GM19463 (cell line): ENCODE measurements around the gene OGG1.

Source experiments
- ATAC-seq: cut with Tn5 transposase; IDR thresholded peaks from one replicate; pipeline ENCODE4 v1.9.1; 2021; ENCODE audit warnings: mild to moderate bottlenecking, moderate library complexity; ENCODE audit not compliant: unreplicated experiment

OGG1 gene

GRCh38 chr3:9727041-9727595 is 22.6 kb upstream of the OGG1 start:
- ATAC-seq = no peak

DNA sequence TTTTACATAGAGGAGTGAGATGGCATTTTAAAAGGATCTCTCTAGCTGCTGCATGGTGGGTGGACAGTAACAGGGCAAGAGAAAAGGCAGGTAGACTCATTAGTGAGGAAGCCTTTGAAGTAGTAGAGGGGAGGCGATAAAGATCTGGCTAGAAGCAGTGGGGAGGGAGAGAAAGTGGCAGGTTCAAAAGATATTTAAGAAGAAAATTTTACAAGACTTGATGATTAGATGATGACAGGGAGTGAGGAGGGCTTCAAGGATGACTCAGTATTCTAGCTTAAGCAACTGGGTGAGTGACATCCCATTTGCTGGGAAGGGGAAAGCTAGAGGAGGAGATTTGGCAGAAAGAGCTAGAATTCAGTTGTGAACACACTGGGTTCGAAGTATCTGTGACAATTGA is 22.0 kb upstream of the OGG1 start:
- ATAC-seq = no peak

DNA sequence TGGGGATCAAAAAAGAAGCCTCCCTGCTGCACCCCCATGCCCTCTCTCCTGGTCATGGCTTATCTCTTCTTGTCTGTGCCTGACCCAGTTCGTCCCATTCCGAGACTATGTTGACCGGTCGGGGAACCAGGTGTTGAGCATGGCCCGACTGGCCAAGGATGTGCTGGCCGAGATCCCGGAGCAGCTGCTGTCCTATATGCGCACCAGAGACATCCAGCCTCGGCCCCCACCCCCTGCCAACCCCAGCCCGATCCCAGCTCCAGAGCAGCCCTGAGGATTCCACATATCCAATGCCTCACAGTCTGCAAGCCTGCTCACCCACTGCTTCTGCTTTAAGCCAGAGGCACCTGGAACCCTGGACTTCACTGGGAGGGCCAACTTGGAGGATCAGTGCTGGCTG is 20.3 kb upstream of the OGG1 start:
- ATAC-seq = no peak

GRCh38 chr3:9730657-9731205 is 19.0 kb upstream of the OGG1 start:
- peak; percentile 39 for ATAC-seq

DNA sequence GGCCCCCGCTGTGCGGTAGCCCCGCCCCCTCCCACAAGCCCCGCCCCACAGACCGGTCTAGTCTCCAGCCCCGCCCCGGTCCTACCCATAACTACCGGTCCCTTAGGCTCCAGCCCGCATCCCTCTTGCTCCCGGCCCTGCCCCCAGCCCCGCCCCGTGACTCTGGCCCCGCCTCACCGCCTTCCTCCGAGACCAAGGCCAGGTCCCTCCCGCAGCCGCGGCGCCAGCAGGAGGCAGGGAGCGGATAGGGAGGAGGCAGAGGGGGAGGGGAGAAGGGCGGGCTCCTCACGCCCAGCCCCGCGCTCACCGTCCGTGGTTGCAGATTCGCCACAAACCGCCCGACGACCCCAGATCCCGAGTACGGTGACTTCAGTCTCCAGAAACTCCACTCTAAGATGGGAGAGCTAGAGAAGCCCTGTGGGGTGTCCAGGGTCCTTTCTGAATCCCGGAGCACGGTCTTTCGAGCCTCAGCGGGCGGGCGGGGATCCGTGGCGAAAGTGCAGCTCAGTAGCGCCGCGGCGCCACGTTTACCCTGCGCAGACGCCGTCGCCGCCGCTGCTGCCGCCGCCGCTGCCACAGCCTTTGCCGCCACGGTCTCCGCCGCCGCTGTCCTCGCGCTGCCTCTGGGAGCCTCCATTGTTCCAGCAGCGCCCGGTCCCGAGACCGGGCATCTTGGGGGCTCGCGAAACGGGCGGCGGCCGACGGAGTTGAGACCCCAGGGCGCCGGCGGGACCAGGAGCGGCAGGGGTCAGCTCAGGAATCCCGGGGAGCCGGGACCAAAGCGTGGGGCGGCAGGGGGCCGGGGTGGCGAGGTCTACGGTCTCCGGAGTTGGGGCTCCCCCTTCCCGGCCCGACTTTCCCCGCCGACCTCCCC is 18.3 kb upstream of the OGG1 start, which contains the start of gene BRPF1:
Gene BRPF1 (plus strand): TSS at position 530 of the 874 bp plus-strand sequence. CDS start 2,406 bp downstream, outside the sequence.
- ATAC-seq = peak; percentile 97

DNA sequence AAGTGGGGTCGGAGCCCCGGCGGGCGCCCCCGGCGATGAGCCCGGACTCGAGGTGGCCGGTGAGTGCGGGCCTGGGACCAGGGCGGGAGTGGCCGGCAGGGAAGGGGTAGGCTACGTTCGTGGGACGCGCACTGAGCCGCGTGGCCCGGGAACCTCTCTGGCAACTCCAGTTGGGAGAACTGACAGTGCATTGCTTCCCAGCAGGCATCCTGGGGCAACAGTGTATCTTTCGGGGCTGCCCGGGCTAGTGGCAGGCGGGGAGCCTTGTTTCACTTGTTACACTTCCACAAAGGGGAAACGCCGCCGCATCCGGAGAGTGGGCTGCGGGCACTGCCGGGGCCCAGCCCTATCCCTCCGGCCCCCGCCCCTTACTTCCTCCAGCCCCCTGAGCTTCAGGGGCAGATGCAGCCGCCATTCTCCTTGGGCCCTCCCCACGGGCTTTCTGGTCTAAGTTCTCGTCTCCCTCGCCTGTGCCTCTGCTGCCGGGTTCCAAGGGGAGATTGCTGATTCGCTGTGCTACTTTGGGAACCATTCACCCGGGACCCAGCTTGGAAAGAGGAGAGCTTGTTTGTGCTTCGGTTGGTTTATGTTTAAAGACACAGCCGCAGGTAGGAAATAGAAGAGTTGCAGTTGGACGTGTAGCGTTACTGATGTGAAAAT is 17.5 kb upstream of the OGG1 start:
- ATAC-seq = no peak

DNA sequence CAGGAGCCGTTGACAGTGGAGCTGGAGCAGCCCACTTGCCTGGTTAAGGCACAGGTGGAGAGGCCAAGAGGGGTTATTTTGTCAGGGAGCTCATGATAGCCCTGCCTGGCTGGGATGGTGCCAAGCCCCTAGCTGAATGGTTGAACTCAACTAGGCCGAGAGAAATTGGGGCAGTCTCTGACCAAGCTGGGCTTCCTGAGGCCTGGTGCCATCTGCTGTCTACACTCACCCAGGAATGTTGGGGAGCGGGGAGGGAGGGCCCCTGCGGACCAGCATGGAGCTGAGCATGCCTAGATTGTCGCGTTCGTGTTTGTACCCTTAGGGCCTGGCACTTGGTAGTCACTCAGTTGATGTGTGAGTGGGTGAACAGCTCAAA is 17.0 kb upstream of the OGG1 start:
- ATAC-seq = no peak

- no peak for ATAC-seq
These were observed 12.9 kb upstream of the OGG1 start for GRCh38 chr3:9736831-9737230.

- no peak for ATAC-seq
These were observed 10.6 kb upstream of the OGG1 start for GRCh38 chr3:9739181-9739580.

GRCh38 chr3:9742560-9742959 is 7.2 kb upstream of the OGG1 start:
- ATAC-seq = no peak

- no peak for ATAC-seq
These were observed 6.2 kb upstream of the OGG1 start for GRCh38 chr3:9743548-9743947.

- no peak for ATAC-seq
These were observed 5.6 kb upstream of the OGG1 start for GRCh38 chr3:9744162-9744561.

DNA sequence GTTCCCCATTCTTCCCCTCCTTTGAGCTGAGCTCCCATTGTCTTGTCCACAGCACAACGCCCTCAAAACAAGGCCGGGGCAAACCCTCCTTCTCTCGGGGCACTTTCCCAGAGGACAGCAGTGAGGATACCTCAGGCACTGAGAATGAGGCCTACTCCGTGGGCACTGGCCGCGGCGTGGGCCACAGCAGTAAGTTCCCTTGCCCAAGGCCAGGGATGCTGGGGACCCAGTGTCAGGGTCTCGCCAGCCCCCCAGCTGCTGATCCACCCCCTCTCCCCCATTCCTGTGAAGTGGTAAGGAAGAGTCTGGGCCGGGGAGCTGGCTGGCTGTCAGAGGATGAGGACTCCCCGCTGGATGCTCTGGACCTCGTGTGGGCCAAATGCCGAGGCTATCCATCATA is 4.2 kb upstream of the OGG1 start:
- no peak for ATAC-seq

DNA sequence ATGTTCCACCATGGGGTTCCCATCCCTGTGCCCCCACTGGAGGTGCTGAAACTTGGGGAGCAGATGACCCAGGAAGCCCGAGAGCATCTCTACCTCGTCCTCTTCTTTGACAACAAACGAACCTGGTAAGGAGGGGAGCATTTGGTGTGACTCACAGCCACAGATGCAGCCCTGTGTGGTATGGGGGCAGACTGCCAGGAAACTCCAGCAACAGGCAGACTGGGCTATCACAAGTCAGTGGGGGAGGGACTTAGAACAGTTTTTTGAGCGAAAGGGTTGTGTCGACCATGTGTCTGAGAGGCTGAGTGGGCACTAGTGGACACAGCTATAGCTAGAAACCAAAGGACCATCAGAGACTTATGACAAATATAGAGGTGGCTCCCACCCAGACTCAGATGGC is 3.4 kb upstream of the OGG1 start:
- no peak for ATAC-seq

- no peak for ATAC-seq
These were observed 2.5 kb upstream of the OGG1 start for GRCh38 chr3:9747267-9747666.

- no peak for ATAC-seq
These were observed 1.7 kb upstream of the OGG1 start for GRCh38 chr3:9748031-9748430.

DNA sequence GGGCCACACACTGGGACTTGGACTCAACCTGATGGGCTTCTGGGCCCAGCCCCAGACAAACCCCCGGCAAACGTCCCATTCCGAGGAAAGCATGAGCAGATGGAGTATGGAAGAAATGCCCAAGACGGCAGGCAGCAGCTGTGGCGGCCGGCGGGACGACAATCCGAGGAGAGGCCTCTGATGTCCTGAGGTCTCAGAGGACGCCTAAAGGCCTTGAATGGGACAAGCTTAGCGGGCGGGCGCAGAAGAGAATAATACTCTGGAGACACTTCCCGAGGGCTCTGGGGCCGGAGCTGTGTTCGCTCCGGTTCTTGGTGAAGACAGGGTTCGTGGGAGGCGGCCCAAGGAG is 482 bp upstream of the OGG1 start:
- no peak for ATAC-seq

- ATAC-seq = no peak
These were observed 1.0 kb downstream of the OGG1 start for GRCh38 chr3:9750556-9751411.

DNA sequence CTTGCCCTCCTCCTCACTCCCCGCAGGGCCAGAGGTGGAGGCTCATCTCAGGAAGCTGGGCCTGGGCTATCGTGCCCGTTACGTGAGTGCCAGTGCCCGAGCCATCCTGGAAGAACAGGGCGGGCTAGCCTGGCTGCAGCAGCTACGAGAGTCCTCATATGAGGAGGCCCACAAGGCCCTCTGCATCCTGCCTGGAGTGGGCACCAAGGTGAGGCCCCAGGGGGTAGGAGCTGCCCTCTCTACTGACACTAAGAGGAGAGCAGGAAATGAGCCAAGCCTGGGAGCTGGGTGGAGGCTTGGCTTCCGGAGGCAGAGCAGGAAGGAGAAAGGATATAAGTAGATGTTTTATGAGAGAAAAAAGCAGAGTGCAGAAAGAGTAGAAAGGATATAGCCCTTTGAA is 4.9 kb downstream of the OGG1 start:
- no peak for ATAC-seq

GRCh38 chr3:9757427-9757826 is 7.7 kb downstream of the OGG1 start:
- ATAC-seq = no peak
